HG03097 (cell line): ENCODE data around the gene EPHB3.

ENCODE experiments used
- ATAC-seq: cut with Tn5 transposase; IDR thresholded peaks from one replicate; pipeline ENCODE4 v1.9.1; 2021; ENCODE audit not compliant: unreplicated experiment, low FRiP score

Gene EPHB3

DNA sequence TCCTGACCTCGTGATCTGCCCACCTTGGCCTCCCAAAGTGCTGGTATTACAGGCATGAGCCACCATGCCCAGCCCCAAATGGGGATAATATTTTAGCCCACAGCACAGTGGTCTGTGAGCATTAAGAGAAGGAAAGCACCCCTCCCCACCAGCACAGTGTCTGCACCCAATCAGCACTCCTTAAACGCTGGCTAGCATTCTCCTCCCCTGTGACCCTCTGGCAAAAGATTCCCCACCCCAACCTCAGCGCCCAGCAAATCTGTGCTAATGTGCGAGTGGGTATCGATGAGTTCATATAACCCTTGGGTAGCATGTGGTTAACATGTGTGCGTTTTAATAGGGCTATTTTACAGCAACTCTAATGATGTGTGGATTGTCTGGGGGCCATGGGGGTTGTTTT, 18.3 kb upstream of the EPHB3 start:
- no peak for ATAC-seq

DNA sequence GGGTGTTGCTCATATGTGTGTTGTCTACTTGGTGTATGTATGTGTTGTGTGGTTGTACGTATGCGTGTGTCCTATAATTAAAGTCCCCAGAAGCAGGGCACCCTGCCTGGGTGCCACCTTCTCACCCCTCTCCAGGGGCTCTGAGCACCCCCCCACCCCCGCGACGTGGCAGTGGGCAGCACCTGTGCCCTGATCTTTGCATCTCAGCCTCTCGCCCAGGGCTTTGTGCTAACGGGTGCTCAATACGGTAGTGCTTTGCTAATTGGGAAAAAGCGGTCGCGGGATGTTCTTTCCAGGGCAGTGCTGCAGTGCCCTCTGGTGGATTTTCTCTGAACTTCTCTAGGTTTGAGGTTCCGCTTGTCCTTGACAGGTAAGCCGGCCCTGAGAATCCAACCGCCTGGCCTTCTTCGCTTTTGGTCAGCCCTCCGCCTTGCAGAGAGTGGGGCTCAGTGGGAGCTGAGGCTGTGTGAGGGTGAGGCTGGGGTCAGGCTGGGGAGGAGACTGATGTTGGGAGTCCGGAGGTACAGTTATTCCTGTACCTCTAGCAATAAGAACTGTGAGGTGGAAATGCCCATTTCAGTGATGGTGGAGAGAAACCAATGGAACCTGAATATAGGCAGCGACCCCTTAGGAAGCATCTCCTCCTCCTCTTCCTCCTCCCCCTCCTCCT, 17.6 kb upstream of the EPHB3 start:
- no peak for ATAC-seq

DNA sequence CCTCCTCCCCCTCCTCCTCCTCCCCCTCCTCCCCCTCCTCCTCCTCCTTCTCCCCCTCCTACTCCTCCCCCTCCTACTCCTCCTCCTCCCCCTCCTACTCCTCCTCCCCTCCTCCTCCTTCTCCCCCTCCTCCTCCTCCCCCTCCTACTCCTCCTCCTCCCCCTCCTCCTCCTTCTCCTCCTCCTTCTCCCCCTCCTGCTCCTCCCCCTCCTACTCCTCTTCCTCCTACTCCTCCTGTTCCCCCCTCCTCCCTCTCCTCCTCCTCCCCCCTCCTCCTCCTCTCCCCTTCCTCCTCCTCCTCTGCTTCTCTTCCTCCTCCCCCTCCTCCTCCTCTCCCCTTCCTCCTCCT, 17.1 kb upstream of the EPHB3 start:
- ATAC-seq, result no peak

DNA sequence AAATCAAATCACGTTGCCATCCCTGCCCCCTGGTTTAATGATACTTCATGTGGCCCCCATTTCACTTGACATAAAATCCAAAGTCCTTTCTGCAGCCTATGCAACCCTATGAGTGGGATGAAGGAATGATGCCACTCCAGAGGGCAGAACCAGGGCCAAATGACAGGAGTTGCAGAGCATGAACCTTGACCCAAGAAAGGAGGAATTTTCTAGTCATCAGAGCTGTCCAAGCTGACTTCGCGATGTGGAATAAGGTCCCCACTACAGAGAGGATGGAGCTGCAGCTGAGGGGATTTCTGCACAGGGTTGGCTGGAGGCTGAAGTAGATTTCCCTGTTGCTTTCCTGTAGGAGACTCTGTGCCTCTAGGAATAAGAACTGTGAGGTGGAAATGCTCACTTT, 15.8 kb upstream of the EPHB3 start:
- no peak for ATAC-seq

DNA sequence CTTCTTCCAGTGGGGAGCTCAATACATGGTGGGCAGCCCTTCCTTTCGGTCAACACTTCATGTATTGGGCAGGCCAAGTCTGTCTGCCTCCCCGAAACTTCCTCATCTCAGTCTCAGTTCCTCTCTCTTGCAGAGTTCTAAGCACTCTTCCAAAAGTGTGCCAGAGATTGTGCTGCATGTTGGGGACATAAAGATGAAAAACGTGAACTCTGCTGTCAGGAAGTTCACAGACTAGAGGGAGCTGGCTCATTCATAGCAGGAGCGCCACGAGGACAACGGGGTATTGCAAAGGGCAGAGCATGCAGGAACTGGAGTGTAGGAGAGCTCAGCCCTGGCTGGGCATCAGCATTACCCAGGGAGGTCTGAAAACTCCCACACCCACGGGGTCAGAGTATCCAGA, 15.3 kb upstream of the EPHB3 start:
- no peak for ATAC-seq

DNA sequence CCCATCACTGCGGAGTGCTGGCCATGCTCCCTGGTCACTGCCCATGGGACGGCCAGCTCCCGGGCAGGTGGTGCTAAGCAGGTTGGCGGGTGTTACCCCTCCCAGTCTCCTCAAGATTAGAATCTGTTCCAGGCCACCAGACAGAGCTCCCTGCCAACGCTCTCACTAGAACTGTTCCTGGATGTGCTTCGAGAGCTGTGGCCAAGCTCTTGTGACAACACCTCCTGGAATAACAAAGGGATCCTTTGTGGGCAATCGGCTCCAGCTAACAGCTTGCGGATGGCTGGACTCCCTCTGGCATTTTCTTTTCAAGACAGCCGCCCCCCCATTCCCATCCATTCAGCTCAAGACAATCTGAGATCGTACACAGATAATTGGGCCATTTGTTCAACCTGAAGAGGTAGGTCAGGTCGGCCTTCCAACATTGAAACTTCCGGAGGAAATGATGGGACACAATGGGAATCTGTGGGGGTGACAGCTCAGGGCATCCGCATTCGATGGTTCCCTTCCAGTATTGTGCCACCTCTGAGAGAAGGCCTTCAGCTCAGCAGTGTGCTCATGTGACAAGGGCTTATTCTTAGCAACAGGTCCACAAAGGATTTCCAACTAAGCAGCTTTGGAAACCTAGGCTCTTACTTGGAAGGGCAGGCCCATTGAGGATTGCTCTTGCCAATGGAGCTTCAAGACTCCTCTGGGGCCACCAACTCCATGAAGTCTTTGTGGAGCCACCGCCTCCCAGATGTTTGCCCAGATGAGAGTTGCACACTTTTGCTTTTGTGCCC, 11.6 kb upstream of the EPHB3 start:
- no peak for ATAC-seq

DNA sequence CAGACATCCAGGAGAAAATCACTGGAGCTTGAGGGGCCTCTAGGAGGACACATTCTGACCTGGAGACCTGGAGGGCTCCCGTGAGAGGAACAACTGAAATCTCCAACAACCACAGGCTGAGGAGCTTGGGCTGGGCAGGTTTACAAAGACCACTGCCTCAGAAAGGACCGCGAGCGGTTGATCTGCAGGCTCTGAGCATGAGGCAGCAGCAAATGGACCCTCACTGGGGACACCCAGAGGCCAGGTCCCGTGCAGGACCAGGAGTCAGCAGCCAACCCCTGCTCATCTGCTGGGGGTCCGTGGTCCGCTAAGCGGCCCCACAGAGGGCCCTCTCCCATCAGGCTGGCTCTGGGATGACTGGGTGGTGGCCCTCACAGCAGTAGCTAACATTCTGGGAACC, 10.5 kb upstream of the EPHB3 start:
- no peak for ATAC-seq

DNA sequence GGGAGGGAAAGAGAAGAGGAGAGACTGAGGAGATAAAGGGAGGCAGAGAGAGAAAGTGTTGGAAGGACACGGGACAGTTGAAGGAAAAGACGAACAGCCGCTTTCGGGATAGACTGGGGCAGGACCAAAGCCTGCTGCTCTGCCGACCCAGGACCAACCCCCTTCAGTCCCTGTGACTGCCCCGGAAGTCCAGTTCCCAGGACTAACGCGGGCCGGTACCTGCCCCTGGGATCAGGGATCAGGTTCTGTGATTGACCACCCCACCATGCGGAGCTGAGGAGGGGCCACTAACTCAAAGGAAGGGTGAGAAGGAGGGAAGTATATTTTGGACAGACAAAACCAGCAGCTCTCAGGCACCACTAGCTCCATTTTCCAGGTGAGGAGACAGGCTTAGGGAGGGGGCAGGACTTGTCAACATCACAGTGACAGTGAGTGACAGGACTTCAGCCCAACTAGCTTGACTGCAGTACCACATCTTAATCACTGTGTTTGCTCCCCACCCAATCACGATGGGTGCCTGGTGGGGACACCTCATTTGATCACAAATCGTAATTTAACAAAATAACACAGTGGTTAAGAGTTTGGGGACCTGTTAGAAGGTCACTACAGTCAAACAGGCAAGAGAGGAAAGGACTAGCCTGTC, 9.8 kb upstream of the EPHB3 start:
- no peak for ATAC-seq

DNA sequence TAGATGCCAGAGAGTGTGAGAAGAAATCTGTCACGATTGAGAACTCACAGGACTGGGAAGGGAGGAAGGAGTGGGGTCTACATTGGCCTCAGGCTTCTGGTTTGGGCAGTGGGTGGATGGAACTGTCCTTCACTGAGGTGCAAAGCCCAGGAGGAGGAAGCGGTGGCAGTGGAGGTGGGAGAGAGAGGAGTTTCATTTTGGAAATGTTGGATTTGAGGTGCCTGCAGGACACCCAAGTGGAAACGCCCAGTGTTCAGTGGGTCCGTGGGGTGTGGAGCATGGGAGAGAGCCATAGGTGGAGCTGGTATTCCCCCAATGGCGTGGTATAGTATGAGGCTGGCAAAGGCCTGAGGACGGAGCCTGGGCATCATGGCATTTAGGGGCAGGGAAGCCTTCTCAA, 9.3 kb upstream of the EPHB3 start:
- no peak for ATAC-seq

DNA sequence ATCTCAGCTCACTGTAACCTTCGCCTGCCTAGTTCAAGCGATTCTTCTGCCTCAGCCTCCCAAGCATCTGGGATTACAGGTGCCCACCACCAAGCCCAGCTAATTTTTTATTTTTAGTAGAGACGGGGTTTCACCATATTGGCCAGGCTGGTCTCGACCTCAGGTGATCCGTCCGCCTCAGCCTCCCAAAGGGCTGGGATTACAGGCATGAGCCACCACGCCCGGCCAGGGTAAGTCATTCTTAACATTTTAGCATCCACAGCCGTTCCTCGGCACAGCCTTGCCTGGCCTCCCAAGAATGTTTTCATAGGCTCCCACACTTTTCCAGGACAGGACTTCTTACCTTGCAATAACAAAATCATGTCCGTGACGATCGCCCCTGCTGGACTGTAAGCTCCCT, 8.7 kb upstream of the EPHB3 start:
- ATAC-seq, result no peak

DNA sequence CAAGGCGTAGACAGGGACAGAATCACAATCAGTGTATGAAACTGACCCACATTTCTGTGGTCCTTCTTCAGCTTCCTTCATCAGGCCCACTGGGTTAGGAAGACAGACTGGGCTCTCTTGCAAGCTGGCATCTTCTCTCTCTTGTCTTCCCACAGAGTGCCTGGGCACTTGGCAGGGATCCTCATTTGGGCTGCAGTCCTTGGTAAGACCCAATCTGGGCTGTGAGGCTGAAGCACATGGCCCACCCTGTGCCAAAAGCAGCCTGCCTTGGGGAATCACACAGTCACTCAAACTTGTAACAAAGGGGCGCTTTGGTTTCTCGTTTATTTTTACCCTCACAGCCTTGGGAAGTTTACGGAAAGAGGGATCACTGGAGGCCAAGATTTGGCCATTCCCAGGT, 8.2 kb upstream of the EPHB3 start:
- no peak for ATAC-seq

DNA sequence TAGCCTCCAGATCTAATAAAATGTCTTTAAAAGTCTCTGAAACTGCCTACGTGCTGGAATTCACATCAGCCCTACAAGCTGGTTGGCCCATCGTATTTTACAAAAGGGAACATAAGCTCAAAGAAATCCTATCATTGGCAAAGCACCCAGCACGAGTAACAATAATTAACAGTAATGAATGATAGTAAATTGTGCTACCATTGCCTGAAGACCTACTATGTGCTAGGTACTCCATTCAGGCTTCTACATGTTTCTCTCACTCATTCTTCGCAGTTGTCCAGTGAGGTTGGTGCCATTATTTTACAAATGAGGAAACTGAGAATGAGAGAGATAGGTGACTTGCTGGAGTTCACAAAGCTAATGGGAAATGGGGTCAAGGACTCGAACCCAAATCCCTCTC, 7.1 kb upstream of the EPHB3 start:
- no peak for ATAC-seq

DNA sequence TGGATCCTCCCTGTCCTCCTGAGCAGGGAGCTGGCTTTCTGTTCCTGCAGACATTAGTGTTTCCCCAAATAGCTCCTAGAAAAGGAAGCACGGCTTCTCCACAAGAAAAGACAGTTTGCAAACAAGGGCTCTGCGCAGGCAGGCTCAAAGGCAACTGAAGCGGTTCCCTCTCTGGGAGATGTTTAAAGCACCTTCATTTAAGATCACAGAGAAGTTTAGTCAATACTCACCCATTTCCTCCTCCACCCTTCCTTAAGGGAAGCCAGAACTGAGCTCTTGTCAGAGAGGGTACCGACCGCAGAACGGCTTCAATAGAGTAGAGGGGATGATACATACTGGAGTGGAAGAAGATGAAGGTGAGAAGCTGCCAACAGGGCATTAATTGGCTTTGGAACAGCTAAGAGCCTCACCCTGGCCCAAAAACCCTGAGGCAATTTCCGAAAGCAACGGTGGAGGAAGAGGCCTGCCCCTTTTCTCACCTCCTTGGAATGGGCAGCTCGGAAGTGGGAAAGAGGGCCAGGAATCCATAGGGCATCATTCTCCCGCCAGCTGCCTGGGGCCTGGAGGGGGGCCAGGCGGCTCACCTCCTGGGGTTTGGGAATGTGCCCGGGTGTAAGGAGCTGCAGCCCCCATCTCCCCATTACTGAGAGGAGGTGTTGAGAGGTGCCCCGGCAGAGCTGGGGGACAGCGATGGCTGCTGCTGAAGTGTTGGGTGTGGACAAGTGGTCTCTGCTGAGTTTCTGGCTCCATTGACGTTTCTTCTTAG, 4.8 kb upstream of the EPHB3 start:
- ATAC-seq, result no peak

DNA sequence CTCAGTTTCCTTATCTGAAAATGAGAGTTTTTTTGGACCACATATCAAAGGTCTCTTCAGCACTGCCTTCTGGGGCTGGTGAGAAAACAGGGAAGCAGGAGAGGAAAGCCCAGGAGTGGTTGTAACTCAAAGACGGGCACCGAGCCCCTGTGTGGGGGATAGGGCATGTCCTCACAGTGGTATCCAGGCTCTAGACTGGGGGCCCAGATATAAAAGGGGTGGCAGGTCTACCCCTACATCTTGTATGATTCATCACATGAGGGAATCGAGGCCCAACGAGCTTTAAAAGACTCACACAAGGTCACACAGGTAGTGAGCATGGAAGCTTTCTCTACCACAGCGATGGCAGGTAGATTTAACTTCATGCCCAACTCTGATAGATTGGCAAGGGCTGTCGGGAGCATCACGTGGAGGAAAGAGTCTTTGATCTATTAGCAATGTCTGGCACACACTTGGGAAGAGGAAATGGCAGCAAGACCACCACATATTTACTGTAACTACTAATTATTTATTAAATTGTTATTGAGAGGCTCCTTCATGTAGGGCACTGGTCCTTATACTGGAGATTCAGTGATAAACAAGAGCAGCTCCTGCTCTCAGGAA, 4.1 kb upstream of the EPHB3 start:
- ATAC-seq, result no peak

DNA sequence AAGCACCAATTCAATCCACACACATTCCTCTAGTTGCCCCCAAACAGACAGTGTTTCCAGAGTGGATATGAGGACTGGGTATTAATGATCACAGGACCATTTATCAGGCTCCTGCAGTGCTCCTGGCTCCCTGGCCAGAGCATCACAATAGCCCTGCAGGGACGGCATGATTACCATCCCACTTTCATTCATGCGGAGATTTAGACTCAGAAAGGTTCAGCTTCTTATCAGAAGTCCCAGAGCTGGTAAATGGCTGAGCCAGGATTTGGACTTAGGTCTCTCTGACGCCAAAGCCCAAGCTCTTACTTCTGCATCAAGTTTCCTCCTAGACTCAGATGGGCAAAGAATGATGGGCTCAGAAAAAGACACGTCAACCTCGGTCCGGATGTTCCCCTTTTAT, 2.9 kb upstream of the EPHB3 start:
- ATAC-seq, result no peak

DNA sequence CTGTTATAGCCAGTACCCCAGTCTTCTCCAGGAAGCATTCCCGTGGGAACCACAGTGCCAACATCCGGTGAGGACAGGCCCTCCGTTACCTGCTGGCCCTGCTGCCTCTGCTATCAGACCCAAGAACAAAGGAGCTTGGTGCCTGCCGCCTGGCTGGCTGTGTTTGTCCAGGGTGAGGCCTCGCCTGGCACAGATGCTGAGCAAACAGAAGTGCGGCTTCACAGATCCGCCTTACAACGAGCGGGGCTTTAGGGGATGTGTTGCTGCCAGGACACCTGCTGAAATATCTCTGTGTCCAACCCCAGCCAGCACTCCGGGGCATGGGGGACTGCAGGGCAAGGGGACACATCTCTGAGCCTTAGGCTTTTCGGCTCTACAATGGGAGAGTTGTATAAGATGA, 2.2 kb upstream of the EPHB3 start:
- no peak for ATAC-seq

DNA sequence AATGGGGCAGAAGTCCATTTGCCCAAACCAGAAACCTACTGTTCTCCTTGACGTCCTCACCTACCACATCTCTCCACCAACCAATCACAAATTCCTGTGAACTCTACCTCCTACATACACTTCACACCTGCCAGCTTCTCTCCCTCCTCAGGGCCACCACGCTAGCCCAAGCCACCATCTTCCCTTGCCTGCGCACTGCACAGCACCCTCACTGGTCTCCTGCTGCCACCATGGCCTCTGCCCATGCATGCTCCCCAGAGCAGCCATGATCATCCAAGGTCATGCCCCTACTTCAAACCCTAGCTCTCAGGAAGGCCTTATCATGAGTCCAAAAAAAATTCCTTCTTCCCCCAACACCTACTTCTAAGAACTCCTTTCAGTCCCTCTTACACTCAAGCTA, 1.1 kb upstream of the EPHB3 start:
- no peak for ATAC-seq

DNA sequence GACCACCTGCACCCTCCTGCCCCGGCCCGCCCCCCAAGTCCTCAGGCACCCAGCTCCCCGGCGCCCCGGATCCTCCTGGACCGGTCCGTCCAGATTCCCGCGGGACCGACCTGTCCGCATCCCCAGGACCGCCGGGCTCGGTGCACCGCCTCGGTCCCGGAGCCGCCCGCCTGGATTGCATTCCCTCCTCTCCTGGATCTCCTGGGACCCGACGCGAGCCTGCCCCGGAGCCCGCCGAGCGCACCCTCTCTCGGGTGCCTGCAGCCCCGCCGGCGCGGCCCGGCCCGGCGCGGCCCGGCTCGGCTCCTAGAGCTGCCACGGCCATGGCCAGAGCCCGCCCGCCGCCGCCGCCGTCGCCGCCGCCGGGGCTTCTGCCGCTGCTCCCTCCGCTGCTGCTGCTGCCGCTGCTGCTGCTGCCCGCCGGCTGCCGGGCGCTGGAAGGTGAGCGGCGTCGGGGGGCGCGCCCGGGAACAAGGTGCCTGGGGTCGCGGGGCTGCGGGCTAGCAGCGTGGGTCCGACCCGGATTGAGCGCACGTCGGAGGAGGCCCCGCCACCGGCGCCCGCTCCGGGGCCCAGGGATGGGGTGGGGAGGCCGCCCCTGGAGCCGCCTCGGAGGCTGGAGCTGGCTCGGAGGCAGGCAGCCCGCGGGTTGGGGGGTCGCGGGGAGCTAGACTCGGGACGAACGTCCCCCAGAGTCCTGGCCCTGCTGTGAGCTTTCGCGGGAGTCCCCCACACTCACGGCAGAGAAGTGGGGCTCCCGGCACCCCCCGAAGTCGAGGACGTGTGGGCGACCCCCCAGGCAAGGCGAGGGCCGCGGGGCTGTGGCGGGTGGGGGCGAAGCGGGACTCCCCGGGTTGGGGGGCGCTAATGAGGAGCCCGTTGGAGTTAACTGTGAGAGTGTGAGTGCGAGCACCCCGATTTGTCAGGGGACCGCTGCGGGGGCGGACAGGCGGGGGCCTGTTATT, 610 bp downstream of the EPHB3 start:
- ATAC-seq, result no peak

DNA sequence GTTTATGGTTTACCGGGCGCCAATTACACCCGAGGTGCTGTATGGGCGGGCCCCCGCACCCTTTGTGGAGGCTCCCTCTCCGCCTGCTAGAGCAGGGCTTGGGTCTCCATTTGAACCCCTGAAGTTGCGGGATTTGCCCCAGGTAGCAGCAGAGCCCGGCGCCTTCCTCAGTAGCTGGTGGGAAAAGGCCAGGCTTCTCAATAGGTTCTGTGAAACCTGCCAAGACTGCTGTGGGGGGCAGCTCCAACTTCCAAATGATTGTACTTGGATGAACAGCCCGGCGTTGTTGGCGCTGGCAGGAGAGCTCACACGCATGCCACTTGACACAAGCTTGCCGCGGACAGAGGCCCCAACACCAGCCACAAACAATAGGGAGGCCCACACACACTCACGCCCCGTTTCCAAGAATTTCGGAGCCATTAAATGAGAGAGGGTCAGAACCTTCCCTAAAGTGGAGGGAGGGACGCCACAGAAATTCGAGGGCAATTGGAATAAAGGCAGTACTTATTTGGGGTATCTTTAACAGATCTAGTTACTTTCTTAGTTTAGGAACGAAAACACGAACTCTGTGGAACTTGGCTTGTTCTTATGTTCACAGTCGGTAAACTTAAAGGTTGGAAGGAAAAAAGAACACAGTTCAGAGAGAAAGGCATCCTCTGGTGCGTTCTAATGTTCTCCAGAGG, 1.4 kb downstream of the EPHB3 start:
- no peak for ATAC-seq
